Activated gamma-delta T cell treated with Interleukin-2 at 50 U/mL for 16 hours (primary cell): ENCODE results near the gene RMDN2.

Experiments used
- DNase-seq: peaks from one replicate; pipeline ENCODE4 v3.0.0-alpha.2; 2020

RMDN2 gene

GRCh38 chr2:38057651-38058410 lies 132.7 kb downstream of the RMDN2 start:
- DNase-seq = no peak

- DNase-seq = no peak
Measured at GRCh38 chr2:38060236-38061018, 135.3 kb downstream of the RMDN2 start.

DNA sequence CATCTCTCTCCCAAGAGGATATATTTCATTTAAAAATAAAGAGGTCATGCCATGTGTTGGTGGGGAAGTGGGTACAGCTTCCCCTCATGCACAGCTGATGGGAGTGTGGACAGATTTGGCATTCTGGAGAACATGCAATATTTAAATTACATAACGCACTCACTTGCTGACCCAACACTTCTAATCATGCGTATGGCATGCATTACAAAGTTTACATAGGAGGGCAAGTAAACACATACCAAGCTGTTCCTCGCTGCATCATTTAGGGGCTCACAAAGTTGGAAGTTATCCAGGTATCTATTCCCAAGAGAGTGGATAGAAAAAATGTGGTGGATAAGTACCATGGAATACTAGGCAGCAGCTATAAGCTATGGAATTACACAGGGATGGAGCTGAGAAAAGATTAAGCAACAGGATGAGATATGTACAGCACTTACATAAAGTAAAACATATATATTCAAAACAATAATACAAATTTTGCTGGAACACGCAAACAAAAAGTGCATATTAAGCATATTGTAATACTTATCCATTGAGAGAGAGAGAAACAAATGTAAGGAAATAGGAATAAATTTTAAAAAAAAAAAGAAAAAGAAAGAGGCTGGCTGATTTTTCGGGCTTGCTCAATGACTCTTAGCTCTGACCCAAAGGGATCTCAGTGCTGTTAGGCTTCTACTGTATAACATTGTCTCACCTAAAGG lies 139.9 kb downstream of the RMDN2 start:
- DNase-seq = no peak

DNA sequence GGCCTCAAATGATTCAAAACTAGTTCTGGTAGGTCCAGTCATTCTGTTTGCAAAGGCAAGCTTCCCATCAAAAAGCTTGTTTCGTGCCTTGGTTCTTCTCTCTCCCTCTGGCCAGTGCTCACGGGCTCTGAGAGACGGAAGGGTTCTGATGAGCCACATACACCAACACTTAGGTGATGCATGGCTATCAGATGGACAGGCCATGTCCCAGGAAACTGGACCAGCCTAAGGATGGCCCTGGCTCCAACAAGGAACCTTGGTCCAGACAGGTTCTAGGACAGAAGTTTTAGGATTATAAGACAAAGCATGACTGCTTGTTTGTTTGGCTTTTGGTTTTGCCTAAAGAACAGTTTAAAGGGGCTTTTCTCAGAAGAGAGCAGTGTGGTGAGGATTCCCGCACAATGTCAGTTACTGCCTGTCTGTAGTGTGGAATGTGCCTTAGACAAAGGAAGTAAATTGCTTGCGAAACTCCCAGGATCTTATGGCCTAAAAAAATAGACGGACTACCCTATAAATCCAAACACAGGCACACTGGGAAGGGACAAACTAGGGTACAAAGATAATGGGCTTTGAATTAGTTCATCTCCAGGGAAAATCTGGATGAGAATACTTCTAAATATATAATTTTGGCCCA lies 140.5 kb downstream of the RMDN2 start:
- no peak for DNase-seq

GRCh38 chr2:38066421-38067115 lies 141.5 kb downstream of the RMDN2 start:
- DNase-seq = no peak
